Heart left ventricle (tissue), 16 donors: Measurements from ENCODE around the gene AMACR. TPM values are rescaled to one million over a fixed set of nuclear protein-coding genes. Genes with fewer than 3 reads are reported as not detected.

ENCODE experiments used
- ATAC-seq, 4 donors: fragments of 200-7000 bp; cut with Tn5 transposase; one replicate each; pipeline ENCODE4 v1.9.1; 2020 to 2022; ENCODE audit warnings: moderate library complexity in 4 of 4, mild to moderate bottlenecking in 3 of 4, moderate number of reproducible peaks in 1 of 4
- DNase-seq, 5 donors: peaks; one replicate each; pipeline ENCODE4 v3.0.0-alpha.2; 2020
- H3K27ac ChIP-seq, 12 donors: fragments of 200-600 bp; sonication (generic) in 4 of 12; one replicate each; pipeline versions ENCODE4 v1.5.0 to v1.8.0; 2016 to 2022; ENCODE audit warnings: mild to moderate bottlenecking in 2 of 12
- H3K27me3 ChIP-seq, 9 donors: fragments of 200-600 bp; sonication (generic) in 2 of 9; one replicate each; pipeline versions ENCODE4 v1.5.1 to v1.8.0; 2016 to 2022; ENCODE audit warnings: mild to moderate bottlenecking in 3 of 9
- H3K36me3 ChIP-seq, 9 donors: fragments of 200-600 bp; sonication (generic) in 2 of 9; one replicate each; pipeline versions ENCODE4 v1.5.0 to v1.8.0; 2018 to 2022; ENCODE audit warnings: mild to moderate bottlenecking in 2 of 9
- H3K4me1 ChIP-seq, 12 donors: fragments of 200-600 bp; sonication (generic) in 4 of 12; one replicate each; pipeline versions ENCODE4 v1.5.0 to v1.8.0; 2016 to 2022; ENCODE audit warnings: mild to moderate bottlenecking in 3 of 12
- H3K4me3 ChIP-seq, 12 donors: fragments of 200-600 bp; sonication (generic) in 4 of 12; one replicate each; pipeline versions ENCODE4 v1.5.0 to v1.8.0; 2017 to 2022; ENCODE audit warnings: mild to moderate bottlenecking in 9 of 12, moderate library complexity in 4 of 12
- H3K9me3 ChIP-seq, 12 donors: fragments of 200-600 bp; sonication (generic) in 4 of 12; one replicate each; pipeline versions ENCODE4 v1.5.0 to v1.8.0; 2016 to 2022; ENCODE audit warnings: mild to moderate bottlenecking in 1 of 12
- CTCF ChIP-seq, 12 donors: fragments of 200-600 bp; sonication (generic) in 4 of 12; IDR thresholded peaks; one replicate each; pipeline versions ENCODE4 v1.5.0 to v1.8.0; 2018 to 2022; ENCODE audit warnings: antibody characterized with exemption in 12 of 12, mild to moderate bottlenecking in 5 of 12
- POLR2A ChIP-seq, 2 donors: fragments of 450-650 bp; IDR thresholded peaks; one replicate each; pipeline ENCODE4 v1.6.1; 2017; ENCODE audit warnings: antibody characterized with exemption in 2 of 2, mild to moderate bottlenecking in 2 of 2, moderate library complexity in 2 of 2
- WGBS, 4 donors: extraction: QIAGEN DNeasy Blood & Tissue Kit in 2 of 4; methylation state at CpG; one replicate each; pipeline versions ENCODE4 v1.1.5 to v1.1.7; 2013 to 2018; 5-methylcytosine and 5-hydroxymethylcytosine counted together
- intact Hi-C, 10 donors: fragments of 100-400 bp; cut with DNase I; formaldehyde crosslinking; loops; one replicate each; pipeline versions ENCODE4 v1.11.1 to v1.14.2; 2022
- polyA plus RNA-seq, 2 donors: library from polyadenylated mRNA; stranded (reverse); fragments of 200-250 nt; gene quantifications; one replicate each; pipeline ENCODE4 v1.2.3, GENCODE V29; 2013
- total RNA-seq, 9 donors: library from RNA; depleted of rRNA in 2 of 9; stranded (reverse); fragments of >200 nt in 2 of 9; fragmentation: NEBNext Ultra II Directional in 3 of 9; extraction: Animal tissue kit (Norgen Biotek cat#: 25700) in 3 of 9; gene quantifications; one replicate each; pipeline versions ENCODE4 v1.1.0 to v1.2.4, GENCODE V29; 2016 to 2023
- donor health status: ischemic (EF 13 %, LVEDD 7.1; RV severe dilation, severe dysfunction).
- donor health status: healthy with polysubstance abuse.
- donor health status: DM: no; HTN: yes; CAD: no.
- donor health status: DM: no; HTN: no; CAD: no.
- donor health status: ischemic (EF 25% LVEDD 6.9; RV normal size, moderate dysfunction).
- donor health status: ischemic (EF 25% LVEDD 5.7; RV mildly dilated, moderate dysfunction).
- donor health status: healthy.
- donor health status: DM: yes; HTN: yes; CAD: no.
- donor health status: ischemic (EF 35%, LVEDD 5.7; RV mildly dilated, moderate dysfunction).
- donor health status: nonischemic (EF 11% LVEDD 7.7; RV severe dilation, severe dysfunction).
- donor health status: DM: yes; HTN: yes; CAD: no.
- donor health status: PGD.
- donor health status: ischemic (EF 29% LVEDD 5.4; RV normal size, mild dysfunction).
- donor health status: nonischemic (EF 23%, LVEDD 6.1; RV moderate dilation, normal function).

Gene AMACR
- total and polyA plus RNA-seq, 11 donors = 2.6 to 17.5 (median 6.6) TPM

- 64 to 87% (median 73%) methylated on average over 4 of the region's 4 CpGs for WGBS, 4 donors
Observed at GRCh38 chr5:34051374-34051980, 43.6 kb upstream of the AMACR start.

GRCh38 chr5:34047774-34048572 is 40.1 kb upstream of the AMACR start:
- intact Hi-C loops = no loop called here
- no peak for ATAC-seq

More at GRCh38 chr5:34051374-34051980, 43.6 kb upstream of the AMACR start:
- Histone ChIP-seq H3K4me3 (no peak overlapping the region), H3K9me3 (no peaks in the 10 kb centered on the region), H3K27me3 (no peaks in the 10 kb centered on the region), H3K27ac (no peak overlapping the region), H3K36me3 (peaks cover 0 to 6% (median 0%) of the 10 kb centered on the region in 9 donors), H3K4me1 (peaks cover 0 to 32% (median 6%) of the 10 kb centered on the region in 12 donors)
- DNase-seq (no peak), ATAC-seq (no peak)
- intact Hi-C loops = no loop called here
- TF ChIP-seq POLR2A (IDR thresholded peaks at IDR 0.05) = no peak
- TF ChIP-seq CTCF (IDR thresholded peaks at IDR 0.05) = no peak

GRCh38 chr5:34047143-34047542 is 39.3 kb upstream of the AMACR start:
- DNase-seq (no peak), ATAC-seq (peak in 2 of 4 donors; percentile 10 to 18)
- no peaks in the 10 kb centered on the region for H3K9me3 ChIP-seq
- H3K27ac ChIP-seq = no peak overlapping the region
- no peak overlapping the region for H3K4me3 ChIP-seq
- no peak for TF ChIP-seq CTCF (IDR thresholded peaks at IDR 0.05)
- no peak for TF ChIP-seq POLR2A (IDR thresholded peaks at IDR 0.05)
- H3K36me3 ChIP-seq = peaks cover 0 to 6% (median 0%) of the 10 kb centered on the region in 9 donors
- 62 to 63% (median 62%) methylated on average over 4 of the region's 4 CpGs for WGBS, 4 donors
- H3K4me1 ChIP-seq = peaks cover 0 to 42% (median 25%) of the 10 kb centered on the region in 12 donors
- intact Hi-C loops = no loop called here
- H3K27me3 ChIP-seq = no peaks in the 10 kb centered on the region

More at GRCh38 chr5:34047774-34048572, 40.1 kb upstream of the AMACR start:
- H3K4me1 ChIP-seq = peaks cover 0 to 42% (median 17%) of the 10 kb centered on the region in 12 donors
- DNase-seq = no peak
- H3K4me3 ChIP-seq = no peak overlapping the region
- peak overlapping the region in 1 of 12 donors; percentile 34 for H3K27ac ChIP-seq
- no peaks in the 10 kb centered on the region for H3K9me3 ChIP-seq
- no peaks in the 10 kb centered on the region for H3K27me3 ChIP-seq
- H3K36me3 ChIP-seq = peaks cover 0 to 6% (median 0%) of the 10 kb centered on the region in 9 donors
- TF ChIP-seq CTCF (IDR thresholded peaks at IDR 0.05) (no peak), POLR2A (IDR thresholded peaks at IDR 0.05) (no peak)

GRCh38 chr5:34045996-34046395 is 38.1 kb upstream of the AMACR start:
- H3K9me3 ChIP-seq = no peaks in the 10 kb centered on the region
- no peak overlapping the region for H3K27ac ChIP-seq
- DNase-seq = no peak
- no peak for ATAC-seq
- H3K4me1 ChIP-seq = peaks cover 0 to 54% (median 27%) of the 10 kb centered on the region in 12 donors
- no peaks in the 10 kb centered on the region for H3K27me3 ChIP-seq
- no peak for TF ChIP-seq CTCF (IDR thresholded peaks at IDR 0.05)
- TF ChIP-seq POLR2A (IDR thresholded peaks at IDR 0.05) = no peak
- no peak overlapping the region for H3K4me3 ChIP-seq
- H3K36me3 ChIP-seq = peaks cover 0 to 6% (median 0%) of the 10 kb centered on the region in 9 donors
- intact Hi-C loops = no loop called here
